ENCODE results near the gene NQO1.

The NQO1 gene

GRCh38 chr16:69724981-69725479 lies 1.3 kb downstream of the NQO1 start:
- H3K9me3 ChIP-seq (ENCODE audit: insufficient read depth, low read length), result no peaks in the 10 kb centered on the region
- H3K4me3 ChIP-seq (ENCODE audit: insufficient read length, low read depth), result no peak overlapping the region
- peak overlapping the region; percentile 23 for H3K9ac ChIP-seq (ENCODE audit: insufficient read length, low read depth)
- H3K4me1 ChIP-seq (ENCODE audit: insufficient read depth, insufficient read length), result peaks cover 2% of the 10 kb centered on the region
- peaks cover 21% of the 10 kb centered on the region for H3K36me3 ChIP-seq (ENCODE audit: insufficient read depth, insufficient read length, low read length)
- no peaks in the 10 kb centered on the region for H3K27me3 ChIP-seq (ENCODE audit: insufficient read depth, insufficient read length)
- no peak for TF ChIP-seq ZNF274 (IDR thresholded peaks at IDR 0.05; ENCODE audit: low read depth, low read length)
- no peak for TF ChIP-seq YY1 (IDR thresholded peaks at IDR 0.05; ENCODE audit: insufficient read depth, insufficient read length)
- no peak for TF ChIP-seq SUZ12 (IDR thresholded peaks at IDR 0.05; ENCODE audit: extremely low read depth, insufficient read depth, insufficient read length)
- DNase-seq (ENCODE audit: low read depth, low spot score), result no peak

- H3K36me3 ChIP-seq (ENCODE audit: insufficient read depth, insufficient read length, low read length), result peaks cover 26% of the 10 kb centered on the region
- no peak overlapping the region for H3K9ac ChIP-seq (ENCODE audit: insufficient read length, low read depth)
- H3K9me3 ChIP-seq (ENCODE audit: insufficient read depth, low read length), result no peaks in the 10 kb centered on the region
- no peaks in the 10 kb centered on the region for H3K27me3 ChIP-seq (ENCODE audit: insufficient read depth, insufficient read length)
- TF ChIP-seq SUZ12 (IDR thresholded peaks at IDR 0.05; ENCODE audit: extremely low read depth, insufficient read depth, insufficient read length), result no peak
- TF ChIP-seq YY1 (IDR thresholded peaks at IDR 0.05; ENCODE audit: insufficient read depth, insufficient read length), result no peak
- TF ChIP-seq ZNF274 (IDR thresholded peaks at IDR 0.05; ENCODE audit: low read depth, low read length), result no peak
- DNase-seq (ENCODE audit: low read depth, low spot score), result no peak
- peaks cover under 1% of the 10 kb centered on the region for H3K4me1 ChIP-seq (ENCODE audit: insufficient read depth, insufficient read length)
- no peak overlapping the region for H3K4me3 ChIP-seq (ENCODE audit: insufficient read length, low read depth)
Observed at GRCh38 chr16:69724414-69724873, 1.9 kb downstream of the NQO1 start.

DNA sequence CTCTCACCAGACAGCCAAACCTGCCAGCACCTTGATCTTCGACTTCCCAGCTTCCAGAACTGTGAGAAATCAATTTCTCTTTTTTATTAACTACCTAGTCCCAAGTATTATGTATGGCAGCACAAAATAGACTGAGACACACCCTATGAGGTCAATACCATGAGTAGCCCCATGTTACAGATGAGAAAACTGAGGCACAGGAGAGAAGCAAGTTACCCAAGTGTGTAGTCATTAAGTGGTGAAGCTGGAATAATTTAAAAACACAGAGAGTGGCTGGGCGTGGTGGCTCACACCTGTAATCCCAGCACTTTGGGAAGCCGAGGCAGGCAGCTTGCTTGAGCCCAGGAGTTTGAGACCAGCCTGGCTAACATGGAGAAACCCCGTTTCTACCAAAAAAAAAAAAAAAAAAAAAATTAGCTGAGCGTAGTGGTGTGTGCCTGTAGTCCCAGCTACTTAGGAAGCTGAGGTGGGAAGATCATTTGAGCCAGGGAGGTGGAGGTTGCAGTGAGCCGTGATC lies 4.9 kb downstream of the NQO1 start:
- peaks cover 49% of the 10 kb centered on the region for H3K36me3 ChIP-seq (ENCODE audit: insufficient read depth, insufficient read length, low read length)
- H3K9ac ChIP-seq (ENCODE audit: insufficient read length, low read depth), result no peak overlapping the region
- no peak overlapping the region for H3K4me3 ChIP-seq (ENCODE audit: insufficient read length, low read depth)
- no peaks in the 10 kb centered on the region for H3K27me3 ChIP-seq (ENCODE audit: insufficient read depth, insufficient read length)
- H3K9me3 ChIP-seq (ENCODE audit: insufficient read depth, low read length), result no peaks in the 10 kb centered on the region
- no peaks in the 10 kb centered on the region for H3K4me1 ChIP-seq (ENCODE audit: insufficient read depth, insufficient read length)
- no peak for DNase-seq (ENCODE audit: low read depth, low spot score)
- TF ChIP-seq SUZ12 (IDR thresholded peaks at IDR 0.05; ENCODE audit: extremely low read depth, insufficient read depth, insufficient read length), result no peak
- no peak for TF ChIP-seq ZNF274 (IDR thresholded peaks at IDR 0.05; ENCODE audit: low read depth, low read length)
- no peak for TF ChIP-seq YY1 (IDR thresholded peaks at IDR 0.05; ENCODE audit: insufficient read depth, insufficient read length)

DNA sequence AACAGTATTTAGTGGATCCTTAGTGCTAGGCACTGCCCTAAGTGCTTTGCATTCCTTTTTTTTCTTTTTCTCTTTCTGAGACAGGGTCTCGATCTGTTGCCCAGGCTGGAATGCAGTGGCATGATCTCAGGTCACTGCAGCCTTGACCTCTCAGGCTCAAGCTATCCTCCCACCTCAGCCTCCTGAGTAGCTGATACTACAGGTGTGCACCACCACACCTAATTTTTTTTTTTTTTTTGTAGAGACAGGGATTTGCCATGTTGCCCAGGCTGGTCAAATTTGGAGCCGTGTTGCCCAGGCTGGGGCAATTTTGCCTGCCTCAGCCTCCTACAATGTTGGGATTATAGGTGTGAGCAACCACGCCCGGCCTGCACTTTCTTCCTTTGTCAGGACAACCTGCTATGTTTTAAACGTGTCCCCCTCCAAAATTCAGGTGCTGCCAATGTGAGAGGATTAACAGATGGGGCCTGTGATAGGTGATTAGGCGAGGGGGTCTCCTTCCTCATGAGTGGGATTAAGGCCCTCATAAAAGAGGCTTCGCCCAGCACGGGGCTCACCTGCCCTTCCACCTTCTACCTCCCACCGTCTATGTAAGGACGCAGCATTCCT lies 5.4 kb downstream of the NQO1 start:
- no peaks in the 10 kb centered on the region for H3K27me3 ChIP-seq (ENCODE audit: insufficient read depth, insufficient read length)
- H3K9ac ChIP-seq (ENCODE audit: insufficient read length, low read depth), result no peak overlapping the region
- DNase-seq (ENCODE audit: low read depth, low spot score), result no peak
- no peaks in the 10 kb centered on the region for H3K4me1 ChIP-seq (ENCODE audit: insufficient read depth, insufficient read length)
- H3K36me3 ChIP-seq (ENCODE audit: insufficient read depth, insufficient read length, low read length), result peaks cover 53% of the 10 kb centered on the region
- no peak for TF ChIP-seq YY1 (IDR thresholded peaks at IDR 0.05; ENCODE audit: insufficient read depth, insufficient read length)
- H3K4me3 ChIP-seq (ENCODE audit: insufficient read length, low read depth), result no peak overlapping the region
- no peaks in the 10 kb centered on the region for H3K9me3 ChIP-seq (ENCODE audit: insufficient read depth, low read length)

GRCh38 chr16:69718111-69718764 lies 8.1 kb downstream of the NQO1 start:
- no peaks in the 10 kb centered on the region for H3K9me3 ChIP-seq (ENCODE audit: insufficient read depth, low read length)
- no peak for TF ChIP-seq YY1 (IDR thresholded peaks at IDR 0.05; ENCODE audit: insufficient read depth, insufficient read length)
- no peaks in the 10 kb centered on the region for H3K4me1 ChIP-seq (ENCODE audit: insufficient read depth, insufficient read length)
- no peak overlapping the region for H3K9ac ChIP-seq (ENCODE audit: insufficient read length, low read depth)
- H3K27me3 ChIP-seq (ENCODE audit: insufficient read depth, insufficient read length), result no peaks in the 10 kb centered on the region
- H3K36me3 ChIP-seq (ENCODE audit: insufficient read depth, insufficient read length, low read length), result peaks cover 63% of the 10 kb centered on the region
- no peak for DNase-seq (ENCODE audit: low read depth, low spot score)
- no peak overlapping the region for H3K4me3 ChIP-seq (ENCODE audit: insufficient read length, low read depth)

DNA sequence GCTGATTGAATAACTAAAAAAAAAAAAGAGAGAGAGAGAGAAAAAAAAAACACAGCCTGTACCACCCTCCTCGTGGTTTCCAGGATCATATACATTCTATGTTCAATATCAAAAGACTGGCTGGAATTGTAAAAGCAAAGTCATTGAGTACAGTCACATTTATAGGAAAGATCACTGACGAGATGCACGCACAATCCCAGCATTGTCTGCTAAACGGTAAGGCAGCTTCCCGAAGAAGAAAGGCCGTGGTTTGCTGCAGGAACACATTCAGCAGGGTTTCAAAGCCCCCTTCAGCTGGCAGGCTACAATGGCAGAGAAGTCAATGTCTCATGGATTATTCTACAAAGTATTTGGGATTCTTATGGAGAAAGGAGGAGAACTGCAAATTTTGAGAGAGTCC lies 9.3 kb downstream of the NQO1 start:
- DNase-seq (ENCODE audit: low read depth, low spot score), result no peak
- no peak for TF ChIP-seq YY1 (IDR thresholded peaks at IDR 0.05; ENCODE audit: insufficient read depth, insufficient read length)
- TF ChIP-seq ZNF274 (IDR thresholded peaks at IDR 0.05; ENCODE audit: low read depth, low read length), result no peak
- no peak for TF ChIP-seq SUZ12 (IDR thresholded peaks at IDR 0.05; ENCODE audit: extremely low read depth, insufficient read depth, insufficient read length)
- H3K36me3 ChIP-seq (ENCODE audit: insufficient read depth, insufficient read length, low read length), result peaks cover 74% of the 10 kb centered on the region
- no peaks in the 10 kb centered on the region for H3K9me3 ChIP-seq (ENCODE audit: insufficient read depth, low read length)
- no peaks in the 10 kb centered on the region for H3K4me1 ChIP-seq (ENCODE audit: insufficient read depth, insufficient read length)
- H3K9ac ChIP-seq (ENCODE audit: insufficient read length, low read depth), result no peak overlapping the region
- no peak overlapping the region for H3K4me3 ChIP-seq (ENCODE audit: insufficient read length, low read depth)
- no peaks in the 10 kb centered on the region for H3K27me3 ChIP-seq (ENCODE audit: insufficient read depth, insufficient read length)

DNA sequence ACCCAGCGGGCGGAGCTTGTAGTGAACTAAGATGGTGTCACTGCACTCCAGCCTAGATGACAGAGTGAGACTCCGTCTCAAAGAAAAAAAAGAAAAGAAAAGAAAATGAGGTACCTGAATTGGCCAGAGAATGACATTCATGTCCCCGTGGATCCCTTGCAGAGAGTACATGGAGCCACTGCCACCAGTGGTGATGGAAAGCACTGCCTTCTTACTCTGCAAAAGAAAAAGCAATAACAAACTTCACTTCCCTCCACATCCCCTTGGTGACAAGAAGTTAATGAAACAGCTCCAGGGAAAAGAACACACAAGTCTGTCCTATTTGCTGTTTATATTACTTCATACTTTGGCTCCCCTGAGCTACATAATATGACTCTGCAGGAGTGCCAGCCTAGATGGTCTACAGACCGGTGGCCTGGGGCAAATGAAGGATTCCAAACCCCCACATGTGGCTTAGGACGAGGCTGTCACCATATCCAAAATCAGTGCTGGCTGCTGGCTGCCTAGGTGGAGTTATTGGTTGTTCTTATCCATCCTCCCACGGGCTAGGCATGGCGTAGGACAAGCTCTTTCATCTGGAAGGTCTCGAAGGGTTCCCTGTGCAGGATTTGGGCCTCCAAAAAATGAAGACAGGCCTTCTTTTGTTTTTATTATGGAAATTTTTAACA lies 13.3 kb downstream of the NQO1 start:
- DNase-seq (ENCODE audit: low read depth, low spot score), result no peak

More for the DNA sequence above, 13.3 kb downstream of the NQO1 start:
- Histone ChIP-seq H3K27me3 (ENCODE audit: insufficient read depth, insufficient read length) (no peaks in the 10 kb centered on the region), H3K4me3 (ENCODE audit: insufficient read length, low read depth) (no peak overlapping the region), H3K36me3 (ENCODE audit: insufficient read depth, insufficient read length, low read length) (peaks cover 85% of the 10 kb centered on the region), H3K9ac (ENCODE audit: insufficient read length, low read depth) (no peak overlapping the region), H3K4me1 (ENCODE audit: insufficient read depth, insufficient read length) (no peaks in the 10 kb centered on the region), H3K9me3 (ENCODE audit: insufficient read depth, low read length) (no peaks in the 10 kb centered on the region)
- no peak for TF ChIP-seq SUZ12 (IDR thresholded peaks at IDR 0.05; ENCODE audit: extremely low read depth, insufficient read depth, insufficient read length)
- TF ChIP-seq ZNF274 (IDR thresholded peaks at IDR 0.05; ENCODE audit: low read depth, low read length), result no peak
- no peak for TF ChIP-seq YY1 (IDR thresholded peaks at IDR 0.05; ENCODE audit: insufficient read depth, insufficient read length)

Measured in NT2/D1 (cell line).